ENCODE data around the gene AKAP9.

The AKAP9 gene

DNA sequence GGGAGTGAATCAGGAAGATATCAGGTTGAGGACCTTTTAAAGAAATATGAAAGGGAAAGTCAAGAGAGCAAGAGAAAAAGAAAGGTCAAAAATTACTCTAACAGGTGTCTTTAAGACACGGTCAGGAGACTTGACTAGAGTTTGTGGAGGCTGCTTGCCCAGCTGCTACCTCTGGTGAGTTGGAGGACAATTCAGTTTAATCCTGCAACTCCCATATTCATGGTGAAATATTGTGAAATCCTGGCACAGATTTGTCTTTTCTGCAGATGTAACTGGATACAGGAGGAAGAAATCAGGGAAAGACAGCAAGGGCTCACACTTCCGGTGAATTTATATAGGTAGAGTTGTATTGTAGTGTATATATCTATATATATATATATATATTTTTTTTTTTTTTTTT is 93.5 kb downstream of the AKAP9 start:
- TF ChIP-seq CTCF (IDR thresholded peaks at IDR 0.05; ENCODE audit: borderline replicate concordance, insufficient read depth, low read depth, low read length) = no peak
- H3K4me3 ChIP-seq (ENCODE audit: low read depth, low read length) = no peak overlapping the region

- no peak for TF ChIP-seq CTCF (IDR thresholded peaks at IDR 0.05; ENCODE audit: borderline replicate concordance, insufficient read depth, low read depth, low read length)
- no peak overlapping the region for H3K4me3 ChIP-seq (ENCODE audit: low read depth, low read length)
Observed at GRCh38 chr7:92035576-92035975, 94.9 kb downstream of the AKAP9 start.

GRCh38 chr7:92039900-92040299 is 99.2 kb downstream of the AKAP9 start:
- no peak overlapping the region for H3K4me3 ChIP-seq (ENCODE audit: low read depth, low read length)
- no peak for TF ChIP-seq CTCF (IDR thresholded peaks at IDR 0.05; ENCODE audit: borderline replicate concordance, insufficient read depth, low read depth, low read length)

- no peak overlapping the region for H3K4me3 ChIP-seq (ENCODE audit: low read depth, low read length)
- TF ChIP-seq CTCF (IDR thresholded peaks at IDR 0.05; ENCODE audit: borderline replicate concordance, insufficient read depth, low read depth, low read length) = no peak
Observed at GRCh38 chr7:92042056-92042737, 101.5 kb downstream of the AKAP9 start.

DNA sequence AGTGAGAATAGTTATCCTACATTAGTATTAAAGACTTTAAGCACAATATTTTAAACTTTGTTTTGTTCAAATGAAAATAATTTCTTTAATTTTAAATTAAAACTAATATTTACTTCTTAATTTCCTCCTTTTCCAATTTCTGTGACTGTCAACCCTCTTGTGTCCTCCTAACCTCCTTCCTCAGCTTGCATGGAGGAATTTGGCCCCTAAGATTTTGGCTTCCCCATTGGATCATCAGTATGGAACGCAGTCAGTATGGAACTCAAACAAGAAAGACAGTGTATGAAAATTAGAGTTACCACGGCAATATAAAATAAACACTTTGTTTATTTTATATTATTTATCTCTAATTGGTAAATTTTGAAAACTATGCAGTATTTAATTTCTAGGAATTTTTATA is 102.4 kb downstream of the AKAP9 start:
- no peak for TF ChIP-seq CTCF (IDR thresholded peaks at IDR 0.05; ENCODE audit: borderline replicate concordance, insufficient read depth, low read depth, low read length)
- no peak overlapping the region for H3K4me3 ChIP-seq (ENCODE audit: low read depth, low read length)

DNA sequence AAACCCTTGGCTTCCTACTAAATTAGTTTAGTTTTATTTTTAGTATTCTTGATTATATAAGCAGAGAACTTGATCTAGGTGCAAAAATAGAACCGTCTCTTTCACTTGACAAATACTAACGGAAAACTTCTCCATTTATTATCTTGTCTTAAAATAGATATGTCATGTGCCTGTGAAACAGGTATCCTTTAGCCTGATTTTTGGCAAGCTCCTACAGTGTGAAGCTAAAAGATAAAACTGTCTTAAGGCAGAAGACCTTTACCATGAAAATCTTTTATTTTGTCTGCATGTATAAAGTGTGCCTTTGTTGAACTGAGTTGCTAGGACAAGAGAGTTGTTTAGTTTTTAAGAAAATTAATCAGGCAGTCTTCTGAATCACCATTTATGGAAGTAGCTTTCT is 103.0 kb downstream of the AKAP9 start:
- no peak for TF ChIP-seq CTCF (IDR thresholded peaks at IDR 0.05; ENCODE audit: borderline replicate concordance, insufficient read depth, low read depth, low read length)
- H3K4me3 ChIP-seq (ENCODE audit: low read depth, low read length) = no peak overlapping the region

DNA sequence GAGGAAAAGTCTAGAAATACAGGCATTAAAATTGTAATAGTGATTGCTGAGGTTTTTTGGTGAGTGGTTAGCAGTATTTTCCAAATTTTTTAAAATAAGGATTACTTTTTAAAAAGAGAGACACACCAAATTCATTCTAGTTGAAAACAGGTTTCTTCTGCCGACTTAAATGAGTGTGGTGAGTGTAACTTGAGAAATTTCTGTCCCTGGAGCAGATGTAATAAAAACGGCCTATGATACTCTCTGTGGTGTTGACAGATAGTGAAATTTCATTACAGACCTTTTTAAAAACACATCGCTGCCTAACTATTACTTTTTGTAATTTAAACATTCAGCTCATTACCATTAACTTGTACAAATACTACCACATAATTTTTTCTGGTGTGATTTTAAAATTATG is 103.5 kb downstream of the AKAP9 start:
- H3K4me3 ChIP-seq (ENCODE audit: low read depth, low read length) = no peak overlapping the region
- TF ChIP-seq CTCF (IDR thresholded peaks at IDR 0.05; ENCODE audit: borderline replicate concordance, insufficient read depth, low read depth, low read length) = no peak
